ENCODE results near the gene RPS3A.

GRCh38 chr4:151117371-151117962 is 18.0 kb downstream of the RPS3A start:
- TF ChIP-seq CTCF (IDR thresholded peaks at IDR 0.05; ENCODE audit: low read depth, low read length, missing input control) (peak; percentile 76), RAD21 (IDR thresholded peaks at IDR 0.05) (peak; percentile 90 to 92)
